Stimulated activated CD4-positive, alpha-beta T cell treated with anti-CD3 and anti-CD28 coated beads, Interleukin-1b, Interleukin-23, amount 100 ng/mL, for 24 hours (primary cell): Measurements from ENCODE around the gene PRICKLE1.

Experiments
- DNase-seq, 4 experiments: peaks; one replicate each; pipeline ENCODE4 v3.0.0-alpha.2; 2020; ENCODE audit warnings: low read depth in 4 of 4, low spot score in 1 of 4

PRICKLE1 gene

DNA sequence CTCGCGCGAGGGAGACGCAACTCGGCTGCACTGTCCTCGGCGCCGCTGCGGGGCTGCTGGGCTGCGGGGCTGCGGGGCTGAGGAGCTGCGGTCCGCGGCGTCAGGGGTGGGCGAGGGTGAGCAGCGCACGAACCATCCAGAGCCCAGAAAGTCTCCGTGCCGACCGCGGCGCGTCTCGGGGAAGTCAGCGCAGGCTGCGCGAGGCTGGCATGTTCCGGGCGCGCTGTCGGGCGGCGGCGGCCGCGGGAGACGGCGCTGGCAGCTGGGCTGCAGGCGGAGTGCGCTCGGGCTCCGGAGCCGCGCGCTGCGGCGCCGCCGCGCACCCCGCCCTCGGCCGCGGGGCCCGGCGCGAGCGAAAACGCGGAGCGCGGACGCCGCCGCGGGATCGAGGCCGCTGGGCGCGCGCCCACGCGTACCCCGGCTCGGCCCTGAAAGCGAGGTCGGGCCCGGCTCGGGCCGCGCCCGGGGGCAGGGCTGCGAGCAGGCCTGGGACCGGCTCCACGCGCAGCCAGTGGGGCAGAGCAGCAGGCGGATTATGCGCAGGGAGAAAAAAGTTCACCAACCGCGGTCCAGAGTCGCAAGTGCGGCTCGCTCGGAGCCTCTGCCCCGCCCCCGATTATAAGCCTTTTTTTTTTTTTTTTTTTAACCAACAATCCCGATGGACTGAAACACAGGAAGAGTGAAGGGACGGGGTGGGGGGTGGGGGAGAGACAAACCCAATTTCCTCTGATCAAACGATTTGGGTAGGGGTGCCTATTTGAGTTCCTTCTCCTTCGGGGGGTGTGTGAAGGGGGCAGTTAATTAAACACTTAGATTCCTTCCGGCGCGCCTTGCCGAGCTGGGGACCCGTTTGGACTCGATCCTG is at the start of gene PRICKLE1:
Gene PRICKLE1, minus strand, starts transcription at position 282 of the 865 bp plus-strand sequence. CDS start 117,230 bp downstream, outside the sequence.
- DNase-seq = peak in 1 of 4 experiments; percentile 13

DNA sequence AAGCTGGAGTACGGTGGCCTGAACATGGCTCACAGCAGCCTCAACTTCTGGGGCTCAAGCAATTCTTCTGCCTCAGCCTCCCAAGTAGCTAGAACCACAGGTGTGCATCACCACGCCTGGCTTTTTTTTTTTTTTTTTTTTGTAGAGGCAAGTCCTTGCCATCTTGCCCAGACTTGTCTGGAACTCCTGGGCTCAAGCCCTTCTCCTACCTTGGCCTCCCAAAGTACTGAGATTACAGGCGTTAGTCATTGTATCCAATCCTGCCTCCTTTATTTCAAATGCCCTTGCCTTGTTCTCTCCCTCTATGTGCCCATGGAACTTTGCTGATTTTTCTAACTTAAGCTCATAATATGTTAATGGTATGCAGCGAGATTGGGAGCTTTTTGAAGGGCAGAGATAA is 49.2 kb upstream of the PRICKLE1 start:
- DNase-seq = no peak

DNA sequence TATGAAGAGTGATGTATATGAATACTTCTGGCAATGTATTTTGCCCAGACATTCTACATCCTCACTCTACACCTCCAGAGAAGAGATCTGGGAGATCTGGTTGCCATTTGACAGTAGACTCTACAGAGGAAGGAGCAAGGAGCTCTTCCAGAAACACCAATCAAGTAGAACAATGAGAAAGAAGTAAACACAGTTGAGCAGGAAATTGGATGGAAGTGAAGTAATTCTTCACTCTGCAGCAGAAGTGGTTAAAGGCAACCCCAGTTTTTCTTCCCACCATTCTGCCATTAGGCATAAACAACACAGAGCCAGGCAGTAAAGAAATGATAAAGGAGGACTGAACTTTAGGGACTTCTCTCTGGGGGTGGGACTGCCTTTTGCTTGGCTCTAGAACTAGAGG is 48.5 kb upstream of the PRICKLE1 start:
- DNase-seq = no peak

DNA sequence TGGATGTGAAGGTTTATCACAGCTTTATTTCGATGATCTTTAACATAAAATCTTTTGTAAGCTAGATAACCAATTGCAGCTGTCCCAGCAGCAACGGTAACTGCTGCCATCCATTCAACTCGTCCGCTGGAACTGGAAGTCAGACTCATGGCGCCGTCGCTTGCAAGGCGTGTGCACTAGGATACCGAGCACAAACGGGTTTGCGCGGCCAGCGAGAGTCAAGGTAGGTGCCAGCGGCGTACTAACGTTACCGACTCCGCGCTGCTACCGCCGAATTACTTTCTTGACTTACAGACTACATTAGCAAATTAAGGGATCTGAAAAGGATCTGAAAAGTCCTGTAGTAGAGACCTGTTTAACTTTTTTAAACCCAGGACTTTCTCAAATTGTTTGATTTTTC is 47.4 kb upstream of the PRICKLE1 start:
- no peak for DNase-seq

DNA sequence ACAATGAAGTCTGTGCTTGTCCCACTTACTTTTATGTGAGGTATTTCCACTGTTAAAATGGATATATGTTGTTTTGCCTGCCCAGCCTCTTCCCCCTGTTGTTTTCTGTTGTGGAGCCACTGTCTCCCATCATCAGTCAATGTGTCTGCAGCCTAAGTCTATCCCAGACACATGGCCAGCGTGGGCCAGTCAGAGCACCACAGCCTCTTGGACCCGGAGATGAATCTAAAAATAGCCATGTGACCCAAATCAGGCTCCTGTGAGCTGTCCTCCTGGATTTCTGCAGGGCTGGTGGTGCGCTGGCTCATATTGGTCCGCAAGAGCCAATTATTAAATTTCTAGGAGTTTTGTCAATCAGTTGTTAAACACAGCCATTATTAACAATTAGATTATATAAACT is 44.0 kb upstream of the PRICKLE1 start:
- no peak for DNase-seq

DNA sequence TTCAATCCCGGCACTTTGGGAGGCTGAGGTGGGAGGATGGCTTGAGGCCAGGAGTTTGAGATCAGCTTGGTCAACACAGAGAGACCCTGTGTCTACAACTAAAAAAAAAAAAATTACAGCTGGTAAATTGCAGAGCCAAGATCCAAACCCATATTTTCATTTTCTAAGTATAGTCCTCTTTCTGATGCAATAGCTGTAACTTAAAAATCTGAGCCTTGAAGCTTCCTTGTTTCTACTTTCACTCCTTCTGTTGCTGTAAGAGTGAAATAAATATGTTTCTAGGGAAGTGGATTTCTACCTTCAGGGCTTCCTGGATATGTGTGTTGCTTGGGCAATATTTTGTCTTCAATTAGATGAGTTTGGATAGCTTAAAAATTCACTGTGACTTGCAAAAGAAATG is 42.0 kb upstream of the PRICKLE1 start:
- no peak for DNase-seq

DNA sequence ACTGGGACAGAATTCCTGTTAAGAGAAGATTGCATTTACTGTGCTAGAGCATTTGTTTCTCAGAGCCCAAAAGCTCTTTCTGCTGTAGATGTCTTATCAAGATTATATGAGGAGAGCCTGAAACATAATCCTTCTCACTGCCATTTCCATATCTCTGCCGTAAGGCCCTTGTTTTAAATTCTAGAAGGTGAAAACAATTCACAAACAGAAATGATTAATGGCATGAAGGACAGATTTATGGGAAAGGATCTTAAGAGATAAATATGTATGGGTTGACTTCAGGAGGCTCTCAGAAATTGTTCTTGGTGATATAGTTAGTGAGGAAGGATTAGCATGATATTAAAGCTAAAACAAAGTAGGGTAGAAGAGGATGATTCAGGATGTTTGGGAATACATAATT is 40.8 kb upstream of the PRICKLE1 start:
- no peak for DNase-seq

DNA sequence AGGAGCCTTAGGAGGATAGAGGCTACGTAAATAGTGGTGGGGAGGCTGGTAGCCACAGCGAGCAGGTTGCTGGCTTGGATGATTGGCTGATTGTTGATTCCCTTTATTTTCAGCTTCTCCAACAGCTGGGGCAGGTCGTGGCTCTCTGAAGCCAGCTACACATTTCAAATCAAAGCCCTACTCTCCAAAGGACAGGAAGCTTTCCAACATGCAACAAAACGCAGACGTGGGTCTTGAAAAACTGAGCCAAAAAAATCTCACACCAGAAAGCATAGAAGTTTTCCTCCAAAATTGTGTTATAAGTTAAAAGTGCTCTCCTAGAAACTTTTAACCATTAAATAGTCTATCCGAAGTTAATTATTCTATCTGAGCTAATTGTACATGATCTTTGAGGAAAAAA is 37.6 kb upstream of the PRICKLE1 start:
- no peak for DNase-seq

DNA sequence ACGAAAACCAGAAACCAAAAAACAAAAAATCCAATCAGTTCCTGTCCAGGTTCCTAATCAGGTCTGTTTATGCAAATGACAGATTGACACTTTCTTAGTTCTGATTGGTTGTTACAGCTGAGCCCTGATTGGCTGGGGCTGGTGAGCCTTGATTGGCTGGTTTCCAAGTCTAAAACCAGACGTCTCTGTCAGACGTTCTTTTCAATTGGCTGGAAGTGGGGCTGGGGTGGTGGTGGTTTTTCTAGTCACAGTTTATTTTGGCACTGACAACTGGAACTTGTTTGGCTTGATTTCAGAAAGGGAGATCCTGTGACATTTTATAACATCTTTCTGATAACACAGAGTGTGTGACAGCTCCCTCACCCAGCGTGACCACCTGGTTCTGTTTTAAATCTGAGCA is 36.1 kb upstream of the PRICKLE1 start:
- DNase-seq = no peak

DNA sequence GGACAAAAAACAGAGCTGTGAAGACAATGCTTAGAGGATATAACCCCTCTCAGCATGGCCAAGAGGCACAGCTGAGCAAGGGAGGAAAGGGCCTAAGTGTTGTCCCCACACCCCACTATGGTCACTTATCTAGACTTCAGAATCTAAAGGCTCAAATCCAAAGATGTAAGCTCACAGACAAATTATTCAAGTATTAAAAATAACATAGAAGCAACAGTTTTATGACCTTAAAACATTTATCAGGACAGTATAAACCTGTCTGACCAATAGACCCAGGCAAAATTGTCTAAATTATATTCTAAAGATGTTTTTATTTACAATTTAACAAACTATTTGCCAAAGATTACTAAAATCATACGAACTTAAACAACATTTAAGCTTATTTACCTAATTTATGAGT is 28.1 kb upstream of the PRICKLE1 start:
- DNase-seq = no peak

DNA sequence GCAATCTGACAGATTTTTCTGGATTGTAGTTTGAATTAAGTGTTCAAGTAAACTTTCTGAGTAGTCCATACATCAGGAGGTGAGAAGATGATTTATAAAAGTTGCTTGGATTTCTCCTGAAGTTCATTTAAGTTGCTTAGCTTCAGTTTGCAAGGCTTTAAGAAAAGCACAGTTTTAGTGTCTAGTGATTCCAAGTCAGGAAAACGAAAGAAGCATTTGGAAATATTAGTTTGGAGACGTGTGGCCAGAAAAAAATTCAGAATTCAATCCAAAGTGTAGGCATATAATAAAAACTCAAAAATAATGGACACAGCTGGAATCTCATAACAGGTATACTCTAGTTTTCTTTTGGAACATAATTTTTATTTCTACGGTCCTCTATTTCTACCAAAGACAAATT is 25.5 kb upstream of the PRICKLE1 start:
- DNase-seq = no peak

DNA sequence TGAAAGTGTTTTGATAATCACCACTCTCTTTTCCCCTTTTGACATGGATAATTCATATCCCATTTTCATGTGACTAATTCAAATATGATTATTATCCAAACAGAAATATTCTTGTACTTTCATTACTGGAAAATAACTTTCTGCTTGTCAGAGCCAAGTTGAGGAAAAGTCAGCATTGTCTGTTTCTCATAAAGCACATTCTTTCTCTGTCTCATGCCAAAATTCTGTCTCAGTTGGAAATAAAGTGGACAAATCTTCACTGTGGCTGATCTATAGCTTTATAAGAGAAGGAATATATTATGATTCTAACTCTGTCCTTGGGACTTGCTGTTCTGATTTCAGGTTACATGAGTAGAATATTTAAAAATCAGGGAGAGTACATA is 22.7 kb upstream of the PRICKLE1 start:
- DNase-seq = no peak

DNA sequence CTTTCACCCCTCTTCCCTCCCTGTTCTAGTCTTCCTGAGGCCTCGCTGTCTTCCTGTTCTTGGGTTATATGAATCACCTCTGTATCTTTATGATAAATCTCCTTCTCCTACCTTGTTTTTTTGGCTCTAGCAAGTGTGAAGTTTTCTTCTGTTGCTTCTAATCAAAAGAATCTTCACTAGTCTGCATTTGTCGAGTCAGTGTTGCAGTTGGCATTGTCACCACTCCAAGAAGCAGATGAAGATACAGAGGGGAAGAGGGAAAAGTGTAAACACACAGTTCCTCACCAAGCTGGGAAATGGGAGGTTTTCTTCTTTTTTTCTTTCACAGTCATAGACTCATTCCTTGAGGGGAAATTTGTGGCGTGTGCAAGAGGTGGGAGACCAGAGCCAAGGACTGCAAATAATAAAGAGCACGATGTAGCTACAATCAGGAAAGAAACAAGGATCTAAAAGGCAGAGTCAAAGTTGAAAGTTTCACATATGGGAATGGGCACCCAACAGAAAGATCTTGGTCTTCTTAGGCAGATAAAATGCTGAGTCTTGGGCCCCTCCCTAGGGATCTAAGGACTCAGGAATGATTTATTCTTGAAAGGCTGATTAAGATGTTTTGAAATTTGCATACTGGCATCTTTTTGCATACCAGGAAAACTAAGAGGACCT is 22.2 kb upstream of the PRICKLE1 start:
- no peak for DNase-seq

DNA sequence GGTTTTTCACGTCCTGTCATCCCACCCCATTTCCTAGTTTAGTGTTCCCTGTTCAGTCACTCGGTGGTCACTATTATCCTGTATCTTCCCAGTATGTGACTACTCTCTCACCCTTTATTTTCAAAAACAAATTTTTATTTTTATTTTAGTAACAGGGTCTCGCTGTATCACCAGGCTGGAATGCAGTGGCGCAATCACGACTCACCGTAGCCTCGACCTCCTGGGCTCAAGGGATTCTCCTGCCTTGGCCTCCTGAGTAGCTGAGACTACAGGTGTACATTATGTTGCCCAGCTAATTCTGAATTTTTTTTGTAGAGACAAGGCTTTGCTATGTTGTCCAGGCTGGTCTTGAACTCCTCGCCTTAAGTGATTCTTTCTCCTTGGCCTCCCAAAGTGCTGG is 20.1 kb upstream of the PRICKLE1 start:
- DNase-seq = no peak

DNA sequence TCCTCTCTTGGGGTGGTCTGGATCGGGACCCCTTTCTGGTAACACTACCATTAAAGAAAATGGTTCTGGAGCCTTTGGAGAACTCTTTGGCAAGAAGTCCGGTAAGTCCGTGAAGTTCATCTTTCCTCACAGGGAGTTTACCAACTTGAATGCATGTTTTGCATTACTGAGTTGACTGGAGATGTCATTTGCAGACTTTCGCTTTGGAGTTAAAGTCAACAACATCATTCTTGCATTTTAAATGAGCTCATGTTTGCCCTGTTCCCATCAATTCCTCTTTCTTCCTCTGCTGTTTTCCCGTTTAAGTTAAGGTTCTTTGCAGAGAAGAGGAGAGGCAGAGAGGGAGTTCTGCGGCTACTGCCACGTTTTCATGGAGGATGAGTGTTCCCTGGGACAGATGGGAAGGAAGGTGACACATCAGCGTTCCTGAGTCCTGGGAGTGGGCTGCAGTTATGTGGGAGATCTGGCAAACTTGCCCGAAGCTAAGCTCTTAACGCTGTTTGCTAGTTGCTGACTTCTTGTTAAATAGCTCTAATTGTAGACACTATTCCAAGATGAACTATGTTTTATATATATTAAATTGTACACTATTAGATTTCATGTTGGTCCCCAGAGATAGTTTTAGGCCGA is 18.8 kb upstream of the PRICKLE1 start:
- no peak for DNase-seq

DNA sequence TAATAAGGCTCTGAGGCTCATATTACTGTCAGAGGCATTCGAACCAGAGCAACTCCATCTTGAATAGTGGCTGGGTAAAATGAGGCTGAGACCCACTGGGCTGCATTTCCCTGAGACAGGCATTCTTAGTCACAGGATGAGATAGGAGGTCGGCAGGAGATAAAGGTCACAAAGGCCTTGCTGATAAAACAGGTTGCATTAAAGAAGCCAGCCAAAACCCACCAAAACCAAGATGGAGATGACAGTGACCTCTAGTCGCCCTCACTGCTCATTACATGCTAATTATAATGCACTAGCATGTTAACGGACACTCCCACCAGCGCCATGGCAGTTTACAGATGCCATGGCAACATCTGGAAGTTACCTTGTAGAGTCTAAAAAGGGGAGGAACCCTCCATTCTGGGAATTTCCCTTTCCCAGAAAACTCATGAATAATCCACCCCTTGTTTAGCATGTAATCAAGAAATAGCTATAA is 18.1 kb upstream of the PRICKLE1 start:
- no peak for DNase-seq

DNA sequence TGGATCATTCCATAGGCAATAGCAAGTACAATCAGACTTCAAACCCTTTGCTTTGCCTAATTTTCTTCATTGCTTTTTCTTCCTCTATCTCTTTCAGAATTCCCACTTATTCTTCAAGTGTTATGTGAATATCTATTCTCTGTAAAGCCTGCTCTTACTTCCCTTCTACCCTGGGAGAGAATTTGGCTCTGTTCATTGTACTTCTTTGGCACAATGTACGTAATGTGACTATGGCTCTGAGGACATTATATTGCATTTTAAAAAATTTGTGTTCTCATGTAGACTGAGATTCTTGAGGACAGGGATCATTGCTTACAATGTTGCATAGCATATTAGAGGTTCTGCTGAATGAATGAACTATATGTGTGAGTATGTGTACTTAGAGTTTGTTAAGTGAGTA is 16.9 kb upstream of the PRICKLE1 start:
- no peak for DNase-seq

DNA sequence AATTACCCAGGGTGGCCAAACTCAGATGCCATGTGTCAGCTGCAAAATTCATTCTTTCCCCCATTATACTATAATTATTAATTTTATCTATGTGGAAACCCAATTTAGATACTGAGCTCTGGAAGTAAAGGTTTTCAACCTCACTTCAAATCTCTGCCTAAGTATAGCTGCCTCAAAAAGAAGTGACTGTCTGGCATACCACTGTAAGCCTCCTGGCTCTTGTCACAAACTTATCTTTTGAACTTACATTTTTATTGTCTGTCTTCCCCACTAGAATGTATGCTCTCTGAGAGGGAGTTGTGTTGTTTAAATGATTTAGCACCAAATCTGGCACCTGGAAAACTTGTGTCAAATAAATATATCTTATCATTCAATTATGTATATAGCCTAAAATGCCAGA is 16.1 kb upstream of the PRICKLE1 start:
- no peak for DNase-seq

DNA sequence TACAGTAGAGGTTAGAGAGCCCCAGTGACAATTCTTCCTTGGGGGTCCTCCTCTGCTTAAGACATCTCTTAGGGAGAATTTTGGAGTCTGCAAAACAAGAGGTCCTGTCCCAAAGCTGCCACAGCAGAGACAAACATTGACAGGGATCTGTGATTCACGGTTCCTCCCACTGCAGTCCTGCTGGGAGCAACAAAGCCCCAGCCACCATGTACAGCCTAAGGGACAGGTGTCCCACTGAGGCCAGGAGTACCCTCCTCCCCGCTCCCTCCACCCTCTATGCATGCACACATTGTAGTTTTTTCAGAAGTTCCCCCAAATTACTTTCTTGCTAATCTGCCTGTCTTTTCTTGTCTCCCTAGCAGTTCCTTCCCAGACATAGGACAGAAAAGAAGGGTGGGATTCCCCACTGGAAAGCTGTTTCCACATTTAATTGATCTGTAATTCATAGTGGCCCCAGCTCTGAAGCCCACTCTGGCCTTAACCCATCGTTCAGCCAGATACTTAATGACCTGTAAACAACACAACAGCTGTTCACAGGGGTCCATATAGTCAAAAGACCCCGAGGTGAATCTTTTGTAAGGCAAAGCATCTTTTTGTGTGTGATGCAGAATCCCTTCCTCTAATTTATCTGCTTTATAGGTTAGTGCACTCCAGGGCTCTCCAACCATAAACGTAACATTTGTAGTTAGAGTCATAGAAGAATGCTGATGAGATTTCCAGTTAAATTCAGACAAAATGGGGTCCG is 13.9 kb upstream of the PRICKLE1 start:
- no peak for DNase-seq

DNA sequence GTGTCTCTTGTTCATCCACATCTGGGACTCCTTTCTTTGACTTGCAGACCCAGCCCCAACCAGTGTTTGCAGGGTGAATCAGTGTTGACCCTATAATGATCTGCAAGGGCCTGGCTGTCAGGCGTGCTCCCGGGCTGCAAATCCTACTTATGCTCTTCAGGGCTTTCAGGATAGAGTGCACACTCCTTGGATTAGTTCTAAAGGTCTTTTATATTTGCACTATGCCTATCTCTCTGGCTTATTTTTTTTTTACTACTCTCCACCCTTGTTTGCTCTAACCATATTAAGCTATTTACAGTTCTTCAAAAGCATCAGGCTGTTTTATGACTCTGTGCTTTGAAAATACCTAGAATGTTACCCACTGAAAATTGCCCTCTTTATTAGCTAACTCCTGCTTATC is 4.3 kb upstream of the PRICKLE1 start:
- DNase-seq = no peak

DNA sequence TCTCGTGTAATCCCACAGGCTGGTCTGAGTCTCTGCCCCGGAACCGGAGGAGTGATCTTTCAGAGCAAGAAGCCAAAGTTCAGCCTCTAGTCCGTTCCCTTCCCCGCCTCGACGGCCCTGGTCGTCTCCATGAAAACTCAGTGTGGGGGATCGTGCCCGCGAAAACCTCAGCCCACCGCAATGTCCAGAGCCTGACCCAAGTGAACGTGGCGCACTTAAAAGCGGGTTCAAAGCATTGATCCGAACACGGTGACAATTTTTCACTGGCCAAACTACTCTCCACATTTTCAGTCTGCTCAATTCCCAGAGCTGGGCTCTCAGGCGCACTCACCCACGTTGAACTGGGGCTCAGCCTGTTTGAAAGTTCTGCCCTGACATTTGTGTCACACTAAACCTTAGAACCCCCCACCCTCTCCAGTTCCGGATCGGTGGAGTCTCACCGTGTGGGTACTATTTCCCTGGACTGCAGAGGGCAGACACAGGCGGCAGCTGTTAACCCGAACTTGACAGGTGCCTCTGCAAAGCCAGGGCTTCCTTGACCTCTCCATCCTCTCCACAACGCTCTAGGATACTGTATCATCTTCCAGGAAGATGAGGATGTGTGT is 886 bp upstream of the PRICKLE1 start:
- no peak for DNase-seq
